ENCODE measurements around the gene NR2F6. TPM values are rescaled to one million over a fixed set of nuclear protein-coding genes. Genes with fewer than 3 reads are reported as not detected.
A peak's percentile ranks its signal among the peaks of the same experiment; 100 is the strongest.

Gene NR2F6
- total RNA-seq, 2 donors from 2014 or later: 129 to 195 TPM

- H3K4me1 ChIP-seq: peaks cover 3% of the 10 kb centered on the region
- H3K27ac ChIP-seq: no peak overlapping the region
- H3K4me3 ChIP-seq: no peak overlapping the region
- TF ChIP-seq CTCF (IDR thresholded peaks at IDR 0.05): no peak
- H3K27me3 ChIP-seq: no peaks in the 10 kb centered on the region
- intact Hi-C loops (cut with DNase I): no loop called here
- no peaks in the 10 kb centered on the region for H3K36me3 ChIP-seq
- no peaks in the 10 kb centered on the region for H3K9me3 ChIP-seq
- no peak overlapping the region for H3K9ac ChIP-seq (ENCODE audit: low read depth in 2 of 2, low read length in 2 of 2)
- DNase-seq: no peak
These were observed 35.4 kb downstream of the NR2F6 start for GRCh38 chr19:17210296-17210695.

- no peaks in the 10 kb centered on the region for H3K36me3 ChIP-seq
- intact Hi-C loops (cut with DNase I): no loop called here
These were observed 36.3 kb downstream of the NR2F6 start for GRCh38 chr19:17209126-17210036.

GRCh38 chr19:17206736-17207581, 38.8 kb downstream of the NR2F6 start:
- H3K4me1 ChIP-seq: no peaks in the 10 kb centered on the region
- intact Hi-C loops (cut with DNase I): no loop called here

More at GRCh38 chr19:17209126-17210036, 36.3 kb downstream of the NR2F6 start:
- Histone ChIP-seq H3K9me3 (no peaks in the 10 kb centered on the region), H3K27me3 (no peaks in the 10 kb centered on the region), H3K4me3 (no peak overlapping the region), H3K9ac (ENCODE audit: low read depth in 2 of 2, low read length in 2 of 2) (no peak overlapping the region), H3K27ac (no peak overlapping the region), H3K4me1 (no peaks in the 10 kb centered on the region)
- DNase-seq: peak; percentile 39
- no peak for TF ChIP-seq CTCF (IDR thresholded peaks at IDR 0.05)

GRCh38 chr19:17205237-17206140, 40.2 kb downstream of the NR2F6 start:
- peak; percentile 75 for DNase-seq
- Histone ChIP-seq H3K27me3 (no peaks in the 10 kb centered on the region), H3K27ac (no peak overlapping the region), H3K9me3 (no peaks in the 10 kb centered on the region), H3K9ac (ENCODE audit: low read depth in 2 of 2, low read length in 2 of 2) (no peak overlapping the region), H3K36me3 (peaks cover 8% of the 10 kb centered on the region), H3K4me3 (no peak overlapping the region), H3K4me1 (no peaks in the 10 kb centered on the region)
- intact Hi-C loops (cut with DNase I): loop anchor here (2.0 kb wide), 1 partner anchor 77 kb away; no protein-coding TSS in a partner anchor
- peak; percentile 60 for TF ChIP-seq CTCF (IDR thresholded peaks at IDR 0.05)

More at GRCh38 chr19:17206736-17207581, 38.8 kb downstream of the NR2F6 start:
- no peak overlapping the region for H3K27ac ChIP-seq
- H3K36me3 ChIP-seq: no peaks in the 10 kb centered on the region
- no peaks in the 10 kb centered on the region for H3K9me3 ChIP-seq
- DNase-seq: no peak
- H3K4me3 ChIP-seq: no peak overlapping the region
- H3K27me3 ChIP-seq: no peaks in the 10 kb centered on the region
- no peak overlapping the region for H3K9ac ChIP-seq (ENCODE audit: low read depth in 2 of 2, low read length in 2 of 2)
- TF ChIP-seq CTCF (IDR thresholded peaks at IDR 0.05): no peak
